GM23338 (cell line): ENCODE results near the gene NARS2. TPM values are rescaled to one million over a fixed set of nuclear protein-coding genes. Genes with fewer than 3 reads are reported as not detected.

Source experiments
- ATAC-seq: fragments of 200-7000 bp; cut with Tn5 transposase; 3 replicates; pipeline ENCODE4 v1.9.1; 2020
- DNase-seq: peaks from one replicate; pipeline ENCODE4 v3.0.0-alpha.2; 2015; ENCODE audit warnings: low spot score
- H2AFZ ChIP-seq: fragments of 200-600 bp; sonication (generic); 2 replicates; pipeline ENCODE4 v1.8.0; 2016; ENCODE audit warnings: antibody characterized with exemption, mild to moderate bottlenecking, moderate library complexity
- H3F3A ChIP-seq: fragments of 200-600 bp; sonication (generic); replicated peaks from 2 replicates; pipeline ENCODE4 v1.8.0; 2017; ENCODE audit warnings: antibody characterized with exemption, mixed run types, low read depth
- H3K27ac ChIP-seq: fragments of 200-600 bp; sonication (generic); 2 replicates; pipeline ENCODE4 v1.6.1; 2016; ENCODE audit warnings: low read depth
- H3K27me3 ChIP-seq: fragments of 200-600 bp; sonication (generic); 2 replicates; pipeline ENCODE4 v1.8.0; 2016; ENCODE audit warnings: mild to moderate bottlenecking, mixed run types, moderate library complexity; ENCODE audit not compliant: insufficient read depth
- H3K36me3 ChIP-seq: fragments of 200-600 bp; sonication (generic); 2 replicates; pipeline ENCODE4 v1.8.0; 2016; ENCODE audit warnings: mild to moderate bottlenecking; ENCODE audit not compliant: insufficient read depth
- H3K4me1 ChIP-seq: fragments of 200-600 bp; sonication (generic); 2 replicates; pipeline ENCODE4 v1.8.0; 2016; ENCODE audit warnings: mild to moderate bottlenecking, moderate library complexity; ENCODE audit not compliant: insufficient read depth
- H3K4me2 ChIP-seq: fragments of 200-600 bp; sonication (generic); 2 replicates; pipeline ENCODE4 v1.7.1; 2017; ENCODE audit warnings: mixed run types
- H3K4me3 ChIP-seq: fragments of 200-600 bp; sonication (generic); 2 replicates; pipeline ENCODE4 v1.6.1; 2016; ENCODE audit warnings: mixed run types
- H3K79me2 ChIP-seq: fragments of 200-600 bp; sonication (generic); replicated peaks from 2 replicates; pipeline ENCODE4 v1.8.0; 2017; ENCODE audit warnings: mild to moderate bottlenecking; ENCODE audit not compliant: insufficient read depth
- H3K9me2 ChIP-seq: fragments of 200-600 bp; sonication (generic); 2 replicates; pipeline ENCODE4 v1.8.0; 2017; ENCODE audit not compliant: insufficient read depth
- H4K20me1 ChIP-seq: fragments of 200-600 bp; sonication (generic); replicated peaks from 2 replicates; pipeline ENCODE4 v1.8.0; 2017; ENCODE audit warnings: mild to moderate bottlenecking; ENCODE audit not compliant: insufficient read depth
- H3K27ac Mint-ChIP-seq: 2 replicates; pipeline ENCODE4 v1.8.0; 2020; ENCODE audit warnings: inconsistent platforms, mild to moderate bottlenecking, moderate library complexity, mixed read lengths
- H3K27me3 Mint-ChIP-seq: 3 replicates; pipeline ENCODE4 v1.8.0; 2022; ENCODE audit warnings: low read depth, mild to moderate bottlenecking, moderate library complexity, mixed read lengths, inconsistent platforms; ENCODE audit not compliant: insufficient read depth, poor library complexity
- H3K36me3 Mint-ChIP-seq: 3 replicates; pipeline ENCODE4 v1.8.0; 2021; ENCODE audit warnings: low read depth, mild to moderate bottlenecking, inconsistent platforms, moderate library complexity, mixed read lengths
- H3K4me1 Mint-ChIP-seq: 3 replicates; pipeline ENCODE4 v1.8.0; 2020; ENCODE audit warnings: mild to moderate bottlenecking, inconsistent platforms, mixed read lengths
- H3K4me3 Mint-ChIP-seq: 3 replicates; pipeline ENCODE4 v1.8.0; 2021; ENCODE audit warnings: moderate library complexity, mild to moderate bottlenecking, inconsistent platforms, mixed read lengths
- H3K9me3 Mint-ChIP-seq: 3 replicates; pipeline ENCODE4 v1.8.0; 2020; ENCODE audit warnings: moderate library complexity, mild to moderate bottlenecking, inconsistent platforms, mixed read lengths
- CREB1 ChIP-seq: fragments of 250-450 bp; sonication (Bioruptor Pico); IDR thresholded peaks from 2 replicates; pipeline ENCODE4 v1.5.0; 2020; ENCODE audit warnings: low read depth, mild to moderate bottlenecking, moderate library complexity
- ETS1 ChIP-seq: IDR thresholded peaks from 2 replicates; pipeline ENCODE4 v1.6.1; 2016; ENCODE audit warnings: antibody characterized with exemption
- EZH2 ChIP-seq: fragments of 200-600 bp; sonication (generic); IDR thresholded peaks from one replicate; pipeline ENCODE4 v1.8.0; 2017; ENCODE audit warnings: antibody characterized with exemption, mild to moderate bottlenecking, low read depth; ENCODE audit not compliant: unreplicated experiment
- EZH2phosphoT487 ChIP-seq: fragments of 200-600 bp; sonication (generic); IDR thresholded peaks from one replicate; pipeline ENCODE4 v1.8.1; 2018; ENCODE audit warnings: antibody characterized with exemption; ENCODE audit not compliant: unreplicated experiment
- POLR2AphosphoS5 ChIP-seq: IDR thresholded peaks from 2 replicates; pipeline ENCODE4 v1.6.1; 2016; ENCODE audit warnings: antibody characterized with exemption, low read depth
- STAT1 ChIP-seq: IDR thresholded peaks from one replicate; pipeline ENCODE4 v1.6.1; 2016; ENCODE audit warnings: antibody characterized with exemption; ENCODE audit not compliant: unreplicated experiment
- ZNF114 ChIP-seq: fragments of 250-450 bp; sonication (Bioruptor Pico); IDR thresholded peaks from 2 replicates; pipeline ENCODE4 v1.5.0; 2020; ENCODE audit warnings: mild to moderate bottlenecking, moderate library complexity
- ZNF331 ChIP-seq: fragments of 250-450 bp; sonication (Bioruptor Pico); IDR thresholded peaks from 2 replicates; pipeline ENCODE4 v1.5.0; 2020; ENCODE audit warnings: low read depth, mild to moderate bottlenecking, moderate library complexity
- ZNF462 ChIP-seq: fragments of 250-450 bp; sonication (Bioruptor Pico); IDR thresholded peaks from 2 replicates; pipeline ENCODE4 v1.5.0; 2020; ENCODE audit warnings: mild to moderate bottlenecking, moderate library complexity
- polyA plus RNA-seq: library from polyadenylated mRNA; unstranded; fragments of >200 nt; fragmentation: Nextera tagmentation; extraction: Ambion mirVana; gene quantifications from 2 replicates; pipeline ENCODE4 v1.2.1, GENCODE V29; 2016
- total RNA-seq: library from RNA; depleted of rRNA; stranded (reverse); fragments of >200 nt; shearing (Covaris generic); gene quantifications from 2 replicates; pipeline ENCODE4 v1.2.3, GENCODE V29; 2014
- TF ChIP-seq, protein P1 (sequence below), 2 experiments: fragments of 200-600 bp in 1 of 2; sonication (generic) in 1 of 2; conservative IDR thresholded peaks; 2 replicates each; pipeline versions ENCODE4 v1.5.1 to v1.6.1; 2016 to 2017; ENCODE audit warnings: antibody characterized with exemption in 2 of 2, low read depth in 2 of 2, mild to moderate bottlenecking in 2 of 2, moderate library complexity in 1 of 2

The NARS2 gene
- total and polyA plus RNA-seq, 2 experiments from 2014 or later = 45.7 to 62.0 TPM

- H3K9me3 Mint-ChIP-seq = no peaks in the 10 kb centered on the region
- H3K4me3 Mint-ChIP-seq = no peak overlapping the region
- H3K27ac Mint-ChIP-seq = no peak overlapping the region
- no peak for DNase-seq
- no peaks in the 10 kb centered on the region for H4K20me1 ChIP-seq
- H3K27me3 ChIP-seq = no peaks in the 10 kb centered on the region
- no peak for ATAC-seq
- no peaks in the 10 kb centered on the region for H3K36me3 ChIP-seq
- 0 out of 2 replicates have a peak, but pooled peaks cover 5% of the 10 kb centered on the region for H3K4me1 ChIP-seq
- no peak overlapping the region for H3K27ac ChIP-seq
- H3F3A ChIP-seq = no peaks in the 10 kb centered on the region
- H3K4me2 ChIP-seq = no peak overlapping the region
- H2AFZ ChIP-seq = no peak overlapping the region
- no peak for TF ChIP-seq ZNF462 (CRISPR knock-in tag)
- no peaks in the 10 kb centered on the region for H3K27me3 Mint-ChIP-seq
- H3K79me2 ChIP-seq = no peaks in the 10 kb centered on the region
- H3K4me1 Mint-ChIP-seq = peaks cover 11% of the 10 kb centered on the region
- H3K36me3 Mint-ChIP-seq = peaks cover 4% of the 10 kb centered on the region; the same call in 2 of the 3 replicates
- H3K4me3 ChIP-seq = no peak overlapping the region
- H3K9me2 ChIP-seq = no peaks in the 10 kb centered on the region
These were observed 100.2 kb downstream of the NARS2 start for GRCh38 chr11:78474451-78474850.

- H3F3A ChIP-seq = no peaks in the 10 kb centered on the region
- H3K27me3 ChIP-seq = no peaks in the 10 kb centered on the region
- Mint-ChIP-seq H3K4me3 (no peak overlapping the region), H3K27ac (no peak overlapping the region), H3K36me3 (peaks cover 4% of the 10 kb centered on the region; the same call in 2 of the 3 replicates), H3K4me1 (peaks cover 12% of the 10 kb centered on the region), H3K27me3 (no peaks in the 10 kb centered on the region), H3K9me3 (no peaks in the 10 kb centered on the region)
- no peak overlapping the region for H2AFZ ChIP-seq
- H3K36me3 ChIP-seq = no peaks in the 10 kb centered on the region
- no peak for ATAC-seq
- no peak for DNase-seq
- 0 out of 2 replicates have a peak, but pooled peaks cover 5% of the 10 kb centered on the region for H3K4me1 ChIP-seq
- H3K27ac ChIP-seq = no peak overlapping the region
- H3K4me2 ChIP-seq = no peak overlapping the region
- no peaks in the 10 kb centered on the region for H4K20me1 ChIP-seq
- no peaks in the 10 kb centered on the region for H3K79me2 ChIP-seq
- H3K4me3 ChIP-seq = no peak overlapping the region
- no peaks in the 10 kb centered on the region for H3K9me2 ChIP-seq
- TF ChIP-seq EZH2 (no peak), CREB1 (CRISPR knock-in tag) (no peak), ETS1 (no peak), ZNF331 (CRISPR knock-in tag) (no peak), STAT1 (no peak), EZH2phosphoT487 (no peak), POLR2AphosphoS5 (no peak), ZNF114 (CRISPR knock-in tag) (no peak)
- TF ChIP-seq, protein P1, sequence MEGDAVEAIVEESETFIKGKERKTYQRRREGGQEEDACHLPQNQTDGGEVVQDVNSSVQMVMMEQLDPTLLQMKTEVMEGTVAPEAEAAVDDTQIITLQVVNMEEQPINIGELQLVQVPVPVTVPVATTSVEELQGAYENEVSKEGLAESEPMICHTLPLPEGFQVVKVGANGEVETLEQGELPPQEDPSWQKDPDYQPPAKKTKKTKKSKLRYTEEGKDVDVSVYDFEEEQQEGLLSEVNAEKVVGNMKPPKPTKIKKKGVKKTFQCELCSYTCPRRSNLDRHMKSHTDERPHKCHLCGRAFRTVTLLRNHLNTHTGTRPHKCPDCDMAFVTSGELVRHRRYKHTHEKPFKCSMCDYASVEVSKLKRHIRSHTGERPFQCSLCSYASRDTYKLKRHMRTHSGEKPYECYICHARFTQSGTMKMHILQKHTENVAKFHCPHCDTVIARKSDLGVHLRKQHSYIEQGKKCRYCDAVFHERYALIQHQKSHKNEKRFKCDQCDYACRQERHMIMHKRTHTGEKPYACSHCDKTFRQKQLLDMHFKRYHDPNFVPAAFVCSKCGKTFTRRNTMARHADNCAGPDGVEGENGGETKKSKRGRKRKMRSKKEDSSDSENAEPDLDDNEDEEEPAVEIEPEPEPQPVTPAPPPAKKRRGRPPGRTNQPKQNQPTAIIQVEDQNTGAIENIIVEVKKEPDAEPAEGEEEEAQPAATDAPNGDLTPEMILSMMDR (conservative IDR thresholded peaks at IDR 0.05; ENCODE audit: low read depth in 2 of 2) = no peak
These were observed 101.8 kb downstream of the NARS2 start for GRCh38 chr11:78472905-78473304.
